ENCODE data around the gene TRIO. TPM values are rescaled to one million over a fixed set of nuclear protein-coding genes. Genes with fewer than 3 reads are reported as not detected.

The TRIO gene
- total and polyA plus RNA-seq, 4 experiments from 2014 or later = 0.09 to 11.5 (median 9.7) TPM; not detected in 1

DNA sequence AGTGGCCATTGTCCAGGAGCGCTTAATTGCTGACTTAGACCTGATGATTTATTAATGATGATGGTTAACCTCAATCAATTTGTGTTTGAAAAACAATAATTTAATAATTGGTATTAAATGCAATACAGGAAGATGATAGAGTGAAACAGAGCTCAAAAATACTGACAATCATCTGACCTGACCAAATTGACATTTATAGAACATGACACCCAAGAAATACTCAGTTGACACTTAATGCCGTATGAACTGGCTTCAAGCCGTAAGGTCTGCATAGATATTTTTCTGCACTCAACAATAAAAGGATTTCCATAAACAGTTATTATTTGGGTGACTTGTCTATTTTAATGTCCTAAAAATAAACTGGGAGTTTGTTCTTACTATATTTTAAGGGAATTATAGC, 159.2 kb downstream of the TRIO start:
- no peaks in the 10 kb centered on the region for H3K36me3 ChIP-seq (ENCODE audit: insufficient read depth, low read length)
- CTCF ChIA-PET (ENCODE audit: partially characterized antibody) = no interaction called here
- intact Hi-C loops (cut with micrococcal nuclease) = no loop called here
- H3K27me3 Mint-ChIP-seq = peaks cover 2 to 4% of the 10 kb centered on the region in 2 donors
- H3K27ac Mint-ChIP-seq = no peak overlapping the region
- H3K36me3 Mint-ChIP-seq = no peaks in the 10 kb centered on the region
- H3K4me3 ChIP-seq (ENCODE audit: low read length in 2 of 2) = no peak overlapping the region
- no peaks in the 10 kb centered on the region for H3K27me3 ChIP-seq (ENCODE audit: insufficient read depth, low read length)
- H3K9me3 ChIP-seq (ENCODE audit: control insufficient read depth in 1 of 2, low read length in 2 of 2) = no peaks in the 10 kb centered on the region
- H3K4me1 Mint-ChIP-seq = peaks cover 0 to 2% (median under 1%) of the 10 kb centered on the region in 4 donors
- H3K4me3 Mint-ChIP-seq = no peak overlapping the region
- no peak overlapping the region for H3K27ac ChIP-seq (ENCODE audit: low read depth, low read length)
- no peaks in the 10 kb centered on the region for H3K4me1 ChIP-seq (ENCODE audit: insufficient read depth, low read length)
- H3K9me3 Mint-ChIP-seq = peaks cover 0 to 5% (median 0%) of the 10 kb centered on the region in 8 donors
- no peak for DNase-seq
- POLR2A ChIA-PET (ENCODE audit: partially characterized antibody) = no interaction called here

DNA sequence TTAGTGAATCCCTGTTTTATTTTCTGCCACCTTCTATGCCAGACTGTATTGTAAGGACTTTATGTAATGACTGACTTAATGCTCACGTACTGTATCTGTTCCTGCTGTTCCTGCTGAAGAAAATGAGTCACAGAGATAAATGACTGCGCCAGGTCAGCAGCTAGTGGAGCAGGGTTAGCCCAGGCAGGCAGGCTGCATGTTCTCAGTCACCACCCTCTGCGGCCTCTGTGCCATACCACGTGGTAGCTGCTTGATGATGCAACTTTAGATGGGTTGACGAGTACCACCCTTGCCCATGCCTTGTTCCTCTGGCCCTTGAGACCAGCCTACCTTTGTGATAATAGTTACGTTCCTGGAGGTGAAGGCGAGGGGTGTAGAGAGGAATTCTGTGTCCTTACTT, 161.9 kb downstream of the TRIO start:
- no peaks in the 10 kb centered on the region for H3K36me3 ChIP-seq (ENCODE audit: insufficient read depth, low read length)
- ChIA-PET CTCF (ENCODE audit: partially characterized antibody) (no interaction called here), POLR2A (ENCODE audit: partially characterized antibody) (no interaction called here)
- H3K4me1 ChIP-seq (ENCODE audit: insufficient read depth, low read length) = no peaks in the 10 kb centered on the region
- peaks cover 0 to 3% of the 10 kb centered on the region in 2 donors for H3K36me3 Mint-ChIP-seq
- peaks cover 0 to 6% (median 2%) of the 10 kb centered on the region in 8 donors for H3K9me3 Mint-ChIP-seq
- H3K4me1 Mint-ChIP-seq = no peaks in the 10 kb centered on the region
- H3K27me3 ChIP-seq (ENCODE audit: insufficient read depth, low read length) = no peaks in the 10 kb centered on the region
- no peak overlapping the region for H3K4me3 Mint-ChIP-seq
- no peak overlapping the region for H3K4me3 ChIP-seq (ENCODE audit: low read length in 2 of 2)
- H3K27me3 Mint-ChIP-seq = peaks cover 2 to 4% of the 10 kb centered on the region in 2 donors
- H3K27ac ChIP-seq (ENCODE audit: low read depth, low read length) = no peak overlapping the region
- no peak for DNase-seq
- intact Hi-C loops (cut with micrococcal nuclease) = no loop called here
- no peaks in the 10 kb centered on the region for H3K9me3 ChIP-seq (ENCODE audit: control insufficient read depth in 1 of 2, low read length in 2 of 2)
- no peak overlapping the region for H3K27ac Mint-ChIP-seq

- H3K4me3 ChIP-seq (ENCODE audit: low read length in 2 of 2) = no peak overlapping the region
- no peaks in the 10 kb centered on the region for H3K36me3 ChIP-seq (ENCODE audit: insufficient read depth, low read length)
- peaks cover 2 to 4% of the 10 kb centered on the region in 2 donors for H3K27me3 Mint-ChIP-seq
- H3K9me3 Mint-ChIP-seq = peaks cover 0 to 6% (median 2%) of the 10 kb centered on the region in 8 donors
- H3K27ac Mint-ChIP-seq = no peak overlapping the region
- ChIA-PET POLR2A (ENCODE audit: partially characterized antibody) (no interaction called here), CTCF (ENCODE audit: partially characterized antibody) (no interaction called here)
- H3K4me3 Mint-ChIP-seq = no peak overlapping the region
- H3K27ac ChIP-seq (ENCODE audit: low read depth, low read length) = no peak overlapping the region
- no peaks in the 10 kb centered on the region for H3K4me1 Mint-ChIP-seq
- no peak for DNase-seq
- H3K27me3 ChIP-seq (ENCODE audit: insufficient read depth, low read length) = no peaks in the 10 kb centered on the region
- no peaks in the 10 kb centered on the region for H3K4me1 ChIP-seq (ENCODE audit: insufficient read depth, low read length)
- H3K9me3 ChIP-seq (ENCODE audit: control insufficient read depth in 1 of 2, low read length in 2 of 2) = no peaks in the 10 kb centered on the region
- peaks cover 0 to 3% of the 10 kb centered on the region in 2 donors for H3K36me3 Mint-ChIP-seq
- intact Hi-C loops (cut with micrococcal nuclease) = no loop called here
These were observed 163.2 kb downstream of the TRIO start for GRCh38 chr5:14306329-14306815.

DNA sequence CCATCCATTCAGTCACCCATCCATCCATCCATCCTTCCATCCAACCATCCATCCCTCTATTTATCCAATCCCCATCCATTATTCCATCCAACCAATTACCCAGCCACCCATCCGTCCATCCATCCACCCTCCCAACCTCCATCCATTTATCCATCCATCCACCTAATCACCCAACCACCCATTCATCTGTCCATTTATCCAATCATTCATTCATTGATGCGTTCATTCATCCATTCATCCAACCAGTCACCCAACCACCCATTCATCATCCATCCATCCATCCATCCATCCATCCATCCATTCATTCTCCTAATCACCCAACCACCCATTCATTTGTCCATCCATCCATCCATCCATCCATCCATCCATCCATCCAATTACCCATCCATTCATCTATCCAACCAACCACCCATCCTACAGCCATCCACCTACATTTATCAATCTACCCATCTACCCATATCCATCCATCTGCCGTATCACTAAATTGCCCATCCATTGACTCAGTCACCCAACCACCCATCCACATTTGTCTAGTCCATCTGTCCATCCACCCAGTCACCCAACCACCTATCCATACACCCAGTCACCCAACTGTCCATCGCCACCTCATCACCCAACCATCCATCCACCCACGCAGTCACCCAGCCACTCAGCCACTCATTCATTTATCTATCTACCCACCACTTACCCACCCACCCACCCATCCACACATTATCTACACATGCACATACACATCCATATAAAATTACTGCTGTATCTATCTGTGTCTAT, 165.4 kb downstream of the TRIO start:
- H3K4me3 ChIP-seq (ENCODE audit: low read length in 2 of 2) = no peak overlapping the region
- no peaks in the 10 kb centered on the region for H3K27me3 ChIP-seq (ENCODE audit: insufficient read depth, low read length)
- Mint-ChIP-seq H3K4me3 (no peak overlapping the region), H3K27me3 (peaks cover 1 to 2% of the 10 kb centered on the region in 2 donors), H3K9me3 (peaks cover 0 to 6% (median under 1%) of the 10 kb centered on the region in 8 donors), H3K36me3 (peaks cover 0 to 3% of the 10 kb centered on the region in 2 donors), H3K4me1 (no peaks in the 10 kb centered on the region), H3K27ac (no peak overlapping the region)
- DNase-seq = no peak
- POLR2A ChIA-PET (ENCODE audit: partially characterized antibody) = no interaction called here
- CTCF ChIA-PET (ENCODE audit: partially characterized antibody) = no interaction called here
- intact Hi-C loops (cut with micrococcal nuclease) = no loop called here
- no peaks in the 10 kb centered on the region for H3K36me3 ChIP-seq (ENCODE audit: insufficient read depth, low read length)
- H3K9me3 ChIP-seq (ENCODE audit: control insufficient read depth in 1 of 2, low read length in 2 of 2) = no peaks in the 10 kb centered on the region
- H3K27ac ChIP-seq (ENCODE audit: low read depth, low read length) = no peak overlapping the region
- H3K4me1 ChIP-seq (ENCODE audit: insufficient read depth, low read length) = no peaks in the 10 kb centered on the region

DNA sequence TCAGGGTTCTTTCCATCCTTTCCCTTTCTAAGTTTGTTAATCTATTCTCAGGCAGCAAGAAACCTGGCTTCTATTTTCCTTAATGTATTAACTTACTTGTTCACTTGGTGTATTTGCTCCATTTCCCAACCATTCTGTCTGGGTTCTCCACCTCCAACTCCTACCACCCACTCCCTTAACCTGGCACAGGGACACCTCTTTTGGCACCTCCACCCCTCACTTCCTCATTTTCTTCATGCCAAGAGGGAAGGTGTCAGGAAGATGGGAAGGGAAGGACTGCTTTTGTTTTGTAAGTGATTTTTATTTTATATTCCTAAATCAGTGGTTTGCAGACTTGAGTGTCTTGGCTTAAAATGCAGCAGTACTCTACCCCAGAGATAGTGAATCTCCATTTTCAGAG, 166.1 kb downstream of the TRIO start:
- intact Hi-C loops (cut with micrococcal nuclease) = no loop called here
- Histone ChIP-seq H3K27me3 (ENCODE audit: insufficient read depth, low read length) (no peaks in the 10 kb centered on the region), H3K4me1 (ENCODE audit: insufficient read depth, low read length) (no peaks in the 10 kb centered on the region), H3K9me3 (ENCODE audit: control insufficient read depth in 1 of 2, low read length in 2 of 2) (no peaks in the 10 kb centered on the region), H3K4me3 (ENCODE audit: low read length in 2 of 2) (no peak overlapping the region), H3K36me3 (ENCODE audit: insufficient read depth, low read length) (no peaks in the 10 kb centered on the region), H3K27ac (ENCODE audit: low read depth, low read length) (no peak overlapping the region)
- H3K9me3 Mint-ChIP-seq = peaks cover 0 to 6% (median under 1%) of the 10 kb centered on the region in 8 donors
- DNase-seq = no peak
- H3K36me3 Mint-ChIP-seq = peaks cover 0 to 3% of the 10 kb centered on the region in 2 donors
- H3K4me3 Mint-ChIP-seq = no peak overlapping the region
- peaks cover 0 to 4% of the 10 kb centered on the region in 2 donors for H3K27me3 Mint-ChIP-seq
- H3K27ac Mint-ChIP-seq = no peak overlapping the region
- no peaks in the 10 kb centered on the region for H3K4me1 Mint-ChIP-seq
- ChIA-PET CTCF (ENCODE audit: partially characterized antibody) (no interaction called here), POLR2A (ENCODE audit: partially characterized antibody) (no interaction called here)

- intact Hi-C loops (cut with micrococcal nuclease) = no loop called here
- Mint-ChIP-seq H3K27me3 (peaks cover 0 to 4% of the 10 kb centered on the region in 2 donors), H3K9me3 (peaks cover 0 to 6% (median 2%) of the 10 kb centered on the region in 8 donors), H3K4me1 (no peaks in the 10 kb centered on the region), H3K27ac (no peak overlapping the region), H3K4me3 (no peak overlapping the region), H3K36me3 (peaks cover 0 to 3% of the 10 kb centered on the region in 2 donors)
- no peaks in the 10 kb centered on the region for H3K4me1 ChIP-seq (ENCODE audit: insufficient read depth, low read length)
- no peak for DNase-seq
- H3K9me3 ChIP-seq (ENCODE audit: control insufficient read depth in 1 of 2, low read length in 2 of 2) = no peaks in the 10 kb centered on the region
- H3K4me3 ChIP-seq (ENCODE audit: low read length in 2 of 2) = no peak overlapping the region
- ChIA-PET CTCF (ENCODE audit: partially characterized antibody) (no interaction called here), POLR2A (ENCODE audit: partially characterized antibody) (no interaction called here)
- no peaks in the 10 kb centered on the region for H3K36me3 ChIP-seq (ENCODE audit: insufficient read depth, low read length)
- no peak overlapping the region for H3K27ac ChIP-seq (ENCODE audit: low read depth, low read length)
- H3K27me3 ChIP-seq (ENCODE audit: insufficient read depth, low read length) = no peaks in the 10 kb centered on the region
These were observed 166.9 kb downstream of the TRIO start for GRCh38 chr5:14309878-14310531.

- intact Hi-C loops (cut with micrococcal nuclease) = no loop called here
- ChIA-PET POLR2A (ENCODE audit: partially characterized antibody) (no interaction called here), CTCF (ENCODE audit: partially characterized antibody) (no interaction called here)
- peaks cover 0 to 6% (median 2%) of the 10 kb centered on the region in 8 donors for H3K9me3 Mint-ChIP-seq
- peaks cover 0 to 4% of the 10 kb centered on the region in 2 donors for H3K27me3 Mint-ChIP-seq
- no peaks in the 10 kb centered on the region for H3K36me3 ChIP-seq (ENCODE audit: insufficient read depth, low read length)
- H3K36me3 Mint-ChIP-seq = peaks cover 0 to 3% of the 10 kb centered on the region in 2 donors
- H3K27me3 ChIP-seq (ENCODE audit: insufficient read depth, low read length) = no peaks in the 10 kb centered on the region
- no peaks in the 10 kb centered on the region for H3K4me1 Mint-ChIP-seq
- H3K4me1 ChIP-seq (ENCODE audit: insufficient read depth, low read length) = no peaks in the 10 kb centered on the region
- H3K27ac Mint-ChIP-seq = no peak overlapping the region
- H3K4me3 ChIP-seq (ENCODE audit: low read length in 2 of 2) = no peak overlapping the region
- H3K9me3 ChIP-seq (ENCODE audit: control insufficient read depth in 1 of 2, low read length in 2 of 2) = no peaks in the 10 kb centered on the region
- H3K27ac ChIP-seq (ENCODE audit: low read depth, low read length) = no peak overlapping the region
- DNase-seq = no peak
- H3K4me3 Mint-ChIP-seq = no peak overlapping the region
These were observed 167.8 kb downstream of the TRIO start for GRCh38 chr5:14310901-14311300.

Measured in CD4-positive, alpha-beta memory T cell (primary cell).